Breast epithelium (tissue), 3 donors: Measurements from ENCODE around the gene GNAI2.

Experiments used
- POLR2AphosphoS5 ChIP-seq, 3 donors: sonication (generic); formaldehyde crosslinking; IDR thresholded peaks; one replicate each; pipeline ENCODE4 v1.6.1; 2017; ENCODE audit warnings: antibody characterized with exemption in 3 of 3
- TF ChIP-seq, protein P1 (sequence below), 3 donors: fragments of 450-650 bp; IDR thresholded peaks; one replicate each; pipeline ENCODE4 v1.5.1; 2016 to 2017; ENCODE audit warnings: antibody characterized with exemption in 3 of 3, mild to moderate bottlenecking in 3 of 3, moderate library complexity in 3 of 3

DNA sequence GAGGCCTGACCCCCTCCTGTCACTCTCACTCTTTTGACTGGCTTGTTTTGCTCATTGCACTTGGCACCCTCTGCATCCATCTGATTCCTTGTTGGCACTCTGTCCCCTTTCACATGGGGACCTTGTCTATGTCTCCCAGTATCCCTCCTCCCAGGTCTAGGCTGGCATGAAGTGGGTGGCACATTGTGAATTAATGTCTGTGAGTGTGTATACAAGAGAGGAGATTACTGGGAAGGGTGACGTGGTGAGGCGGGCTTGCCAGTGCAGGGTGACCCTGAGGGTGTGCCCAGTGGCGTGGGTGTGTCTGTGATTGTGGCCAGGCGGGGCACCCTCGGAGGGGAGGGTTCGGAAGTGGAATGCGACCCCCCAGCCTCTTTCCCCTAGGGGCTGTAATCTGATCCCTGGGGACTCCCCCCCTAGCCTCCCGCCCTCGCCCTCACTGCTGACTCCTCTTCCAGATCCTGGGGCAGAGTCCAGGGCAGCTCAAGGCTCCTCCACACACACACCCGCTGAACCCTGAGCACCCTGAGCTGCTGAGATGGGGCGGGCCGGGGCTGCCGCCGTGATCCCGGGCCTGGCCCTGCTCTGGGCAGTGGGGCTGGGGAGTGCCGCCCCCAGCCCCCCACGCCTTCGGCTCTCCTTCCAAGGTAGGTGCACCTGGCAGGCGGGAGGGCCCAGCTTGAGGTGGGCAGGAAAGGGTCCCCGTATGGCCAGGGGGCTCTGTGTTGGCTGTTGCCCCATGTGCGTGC lies 32.9 kb downstream of the GNAI2 start, which contains the start of gene SEMA3B:
- TF ChIP-seq, protein P1, sequence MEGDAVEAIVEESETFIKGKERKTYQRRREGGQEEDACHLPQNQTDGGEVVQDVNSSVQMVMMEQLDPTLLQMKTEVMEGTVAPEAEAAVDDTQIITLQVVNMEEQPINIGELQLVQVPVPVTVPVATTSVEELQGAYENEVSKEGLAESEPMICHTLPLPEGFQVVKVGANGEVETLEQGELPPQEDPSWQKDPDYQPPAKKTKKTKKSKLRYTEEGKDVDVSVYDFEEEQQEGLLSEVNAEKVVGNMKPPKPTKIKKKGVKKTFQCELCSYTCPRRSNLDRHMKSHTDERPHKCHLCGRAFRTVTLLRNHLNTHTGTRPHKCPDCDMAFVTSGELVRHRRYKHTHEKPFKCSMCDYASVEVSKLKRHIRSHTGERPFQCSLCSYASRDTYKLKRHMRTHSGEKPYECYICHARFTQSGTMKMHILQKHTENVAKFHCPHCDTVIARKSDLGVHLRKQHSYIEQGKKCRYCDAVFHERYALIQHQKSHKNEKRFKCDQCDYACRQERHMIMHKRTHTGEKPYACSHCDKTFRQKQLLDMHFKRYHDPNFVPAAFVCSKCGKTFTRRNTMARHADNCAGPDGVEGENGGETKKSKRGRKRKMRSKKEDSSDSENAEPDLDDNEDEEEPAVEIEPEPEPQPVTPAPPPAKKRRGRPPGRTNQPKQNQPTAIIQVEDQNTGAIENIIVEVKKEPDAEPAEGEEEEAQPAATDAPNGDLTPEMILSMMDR (IDR thresholded peaks at IDR 0.05): no peak
- no peak for TF ChIP-seq POLR2AphosphoS5 (IDR thresholded peaks at IDR 0.05)
